Endothelial cell of umbilical vein (primary cell): ENCODE results near the gene PNPLA7.

Source experiments
- EZH2 ChIP-seq: IDR thresholded peaks from 2 replicates; pipeline ENCODE4 v1.6.1; 2012; ENCODE audit warnings: borderline replicate concordance, low read depth, mild to moderate bottlenecking, moderate library complexity, low read length, inconsistent platforms; ENCODE audit not compliant: severe bottlenecking
- FOS ChIP-seq: IDR thresholded peaks from 2 replicates; pipeline ENCODE4 v1.6.1; 2011; ENCODE audit warnings: mild to moderate bottlenecking, low read length, moderate library complexity, borderline replicate concordance; ENCODE audit not compliant: insufficient read depth
- GATA2 ChIP-seq: IDR thresholded peaks from 2 replicates; pipeline ENCODE4 v1.7.0; 2011; ENCODE audit warnings: low read depth, mild to moderate bottlenecking, moderate library complexity, mixed read lengths, low read length; ENCODE audit not compliant: insufficient read length, insufficient read depth
- JUN ChIP-seq: IDR thresholded peaks from 2 replicates; pipeline ENCODE4 v1.6.1; 2011; ENCODE audit warnings: borderline replicate concordance, low read depth; ENCODE audit not compliant: insufficient read length, insufficient read depth
- MYC ChIP-seq: IDR thresholded peaks from one replicate; pipeline ENCODE4 v1.6.1; 2011; ENCODE audit warnings: mild to moderate bottlenecking, low read depth, low read length
- POLR2A ChIP-seq: IDR thresholded peaks from 2 replicates; pipeline ENCODE4 v1.6.1; 2012; ENCODE audit warnings: low read depth, mild to moderate bottlenecking, control low read depth, low read length
- POLR2AphosphoS5 ChIP-seq: IDR thresholded peaks from 2 replicates; pipeline ENCODE4 v1.6.1; 2012; ENCODE audit warnings: low read depth, mild to moderate bottlenecking, control low read depth, low read length, moderate library complexity; ENCODE audit not compliant: insufficient read depth
- TF ChIP-seq, protein P1 (sequence below), 2 donors: IDR thresholded peaks; 1 replicate in 1 of 2; 2 replicates in 1 of 2; pipeline ENCODE4 v1.5.1; 2011; ENCODE audit warnings: low read length in 2 of 2, mild to moderate bottlenecking in 2 of 2, moderate library complexity in 2 of 2, control low read depth in 1 of 2, inconsistent platforms in 1 of 2, low read depth in 1 of 2; ENCODE audit not compliant: insufficient read depth in 1 of 2; ENCODE audit errors: extremely low read depth in 1 of 2
- TF ChIP-seq, protein P2 (sequence below): IDR thresholded peaks from 2 replicates; pipeline ENCODE4 v1.6.1; 2011; ENCODE audit not compliant: insufficient read depth, insufficient read length

DNA sequence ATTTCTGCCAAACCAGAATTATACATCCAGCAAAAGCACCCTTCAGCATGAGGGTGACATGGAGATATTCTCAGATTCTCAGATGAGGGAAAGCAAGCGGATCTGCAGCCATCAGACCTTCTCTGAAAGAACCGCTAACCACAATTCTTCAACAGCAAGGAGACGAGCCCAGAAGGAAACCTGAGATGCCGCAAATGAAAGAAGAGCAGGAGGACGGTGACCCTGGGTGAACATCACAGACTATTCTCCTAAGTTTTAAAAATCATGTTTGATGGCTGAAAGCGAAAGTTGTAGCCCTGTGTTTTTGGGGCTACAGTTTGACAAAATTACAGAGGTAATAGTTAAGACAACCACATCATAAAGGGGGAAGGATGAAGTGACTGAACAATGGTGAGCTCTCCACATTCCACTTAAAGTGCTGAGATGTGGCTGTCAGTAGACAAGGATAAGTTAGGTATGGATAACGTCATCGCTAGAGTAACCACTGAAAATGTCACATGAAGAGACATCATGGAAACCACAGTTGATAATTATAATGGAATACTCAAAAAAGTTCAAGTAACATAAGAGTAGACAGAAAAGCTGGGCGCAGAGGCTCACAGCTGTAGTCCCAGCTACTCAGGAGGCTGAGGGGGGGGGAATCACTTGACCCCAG, 59.5 kb downstream of the PNPLA7 start:
- TF ChIP-seq POLR2AphosphoS5 = no peak
- TF ChIP-seq, protein P1, sequence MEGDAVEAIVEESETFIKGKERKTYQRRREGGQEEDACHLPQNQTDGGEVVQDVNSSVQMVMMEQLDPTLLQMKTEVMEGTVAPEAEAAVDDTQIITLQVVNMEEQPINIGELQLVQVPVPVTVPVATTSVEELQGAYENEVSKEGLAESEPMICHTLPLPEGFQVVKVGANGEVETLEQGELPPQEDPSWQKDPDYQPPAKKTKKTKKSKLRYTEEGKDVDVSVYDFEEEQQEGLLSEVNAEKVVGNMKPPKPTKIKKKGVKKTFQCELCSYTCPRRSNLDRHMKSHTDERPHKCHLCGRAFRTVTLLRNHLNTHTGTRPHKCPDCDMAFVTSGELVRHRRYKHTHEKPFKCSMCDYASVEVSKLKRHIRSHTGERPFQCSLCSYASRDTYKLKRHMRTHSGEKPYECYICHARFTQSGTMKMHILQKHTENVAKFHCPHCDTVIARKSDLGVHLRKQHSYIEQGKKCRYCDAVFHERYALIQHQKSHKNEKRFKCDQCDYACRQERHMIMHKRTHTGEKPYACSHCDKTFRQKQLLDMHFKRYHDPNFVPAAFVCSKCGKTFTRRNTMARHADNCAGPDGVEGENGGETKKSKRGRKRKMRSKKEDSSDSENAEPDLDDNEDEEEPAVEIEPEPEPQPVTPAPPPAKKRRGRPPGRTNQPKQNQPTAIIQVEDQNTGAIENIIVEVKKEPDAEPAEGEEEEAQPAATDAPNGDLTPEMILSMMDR (IDR thresholded peaks at IDR 0.05; ENCODE audit: extremely low read depth in 1 of 2, insufficient read depth in 1 of 2, low read depth in 1 of 2, low read length in 2 of 2) = no peak
- TF ChIP-seq, protein P2, sequence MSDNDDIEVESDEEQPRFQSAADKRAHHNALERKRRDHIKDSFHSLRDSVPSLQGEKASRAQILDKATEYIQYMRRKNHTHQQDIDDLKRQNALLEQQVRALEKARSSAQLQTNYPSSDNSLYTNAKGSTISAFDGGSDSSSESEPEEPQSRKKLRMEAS = no peak
- no peak for TF ChIP-seq POLR2A
- TF ChIP-seq FOS = no peak
- no peak for TF ChIP-seq EZH2
- TF ChIP-seq GATA2 = no peak
- no peak for TF ChIP-seq JUN
- no peak for TF ChIP-seq MYC
